Neural cell (in vitro differentiated cells): ENCODE measurements around the gene IGIP. TPM values are rescaled to one million over a fixed set of nuclear protein-coding genes. Genes with fewer than 3 reads are reported as not detected.

Experiments used
- H2AFZ ChIP-seq: fragments of 200-600, 300-800 bp; sonication (generic), shearing (Covaris generic); 2 replicates; pipeline ENCODE4 v1.6.0; 2014; ENCODE audit warnings: low read depth, mild to moderate bottlenecking, antibody characterized with exemption, low read length, moderate library complexity
- H3F3A ChIP-seq: fragments of 200-600 bp; shearing (Covaris generic); 2 replicates; pipeline ENCODE4 v1.6.1; 2016; ENCODE audit warnings: mild to moderate bottlenecking, moderate library complexity, mixed read lengths, antibody characterized with exemption, low read length; ENCODE audit not compliant: insufficient read depth, poor library complexity, severe bottlenecking
- H3K27ac ChIP-seq: fragments of 200-600, 300-800 bp; sonication (generic), shearing (Covaris generic); 2 replicates; pipeline ENCODE4 v1.5.1; 2014; ENCODE audit warnings: mild to moderate bottlenecking, low read length, moderate library complexity
- H3K27me3 ChIP-seq: fragments of 300-800, 200-600 bp; sonication (generic), shearing (Covaris generic); 2 replicates; pipeline ENCODE4 v1.6.0; 2014; ENCODE audit warnings: mild to moderate bottlenecking, low read depth, low read length, moderate library complexity; ENCODE audit not compliant: insufficient read depth
- H3K36me3 ChIP-seq: fragments of 300-800, 200-600 bp; sonication (generic), shearing (Covaris generic); 2 replicates; pipeline ENCODE4 v1.5.1; 2014; ENCODE audit warnings: mild to moderate bottlenecking, antibody characterized with exemption, low read length, moderate library complexity; ENCODE audit not compliant: insufficient read depth
- H3K4me2 ChIP-seq: fragments of 300-800, 200-600 bp; sonication (generic), shearing (Covaris generic); 2 replicates; pipeline ENCODE4 v1.6.0; 2014; ENCODE audit warnings: mild to moderate bottlenecking, low read length
- H3K4me3 ChIP-seq: fragments of 300-800, 200-600 bp; sonication (generic), shearing (Covaris generic); 2 replicates; pipeline ENCODE4 v1.5.1; 2014; ENCODE audit warnings: mild to moderate bottlenecking, low read length, moderate library complexity
- H3K79me2 ChIP-seq: fragments of 200-600 bp; shearing (Covaris generic); replicated peaks from 2 replicates; pipeline ENCODE4 v1.6.0; 2014; ENCODE audit warnings: mild to moderate bottlenecking, low read length, moderate library complexity; ENCODE audit not compliant: insufficient read depth
- H3K9ac ChIP-seq: fragments of 300-800, 200-600 bp; sonication (generic), shearing (Covaris generic); 2 replicates; pipeline ENCODE4 v1.6.1; 2016; ENCODE audit warnings: mild to moderate bottlenecking, low read length, mixed read lengths
- H3K9me2 ChIP-seq: fragments of 200-600 bp; shearing (Covaris generic); 2 replicates; pipeline ENCODE4 v1.6.1; 2016; ENCODE audit warnings: mild to moderate bottlenecking, low read length, mixed read lengths; ENCODE audit not compliant: insufficient read depth
- H3K9me3 ChIP-seq: fragments of 200-600, 300-800 bp; sonication (generic), shearing (Covaris generic); 2 replicates; pipeline ENCODE4 v1.6.1; 2016; ENCODE audit warnings: mild to moderate bottlenecking, mixed run types, low read length, moderate library complexity, mixed read lengths
- H4K20me1 ChIP-seq: fragments of 200-600 bp; shearing (Covaris generic); 2 replicates; pipeline ENCODE4 v1.6.1; 2016; ENCODE audit warnings: mild to moderate bottlenecking, mixed run types; ENCODE audit not compliant: insufficient read depth
- CTCF ChIP-seq: fragments of 450-650 bp; IDR thresholded peaks from 2 replicates; pipeline ENCODE4 v1.5.1; 2014; ENCODE audit warnings: antibody characterized with exemption, mild to moderate bottlenecking, moderate library complexity; ENCODE audit not compliant: poor library complexity, severe bottlenecking
- EP300 ChIP-seq: fragments of 450-650 bp; conservative IDR thresholded peaks from 2 replicates; pipeline ENCODE4 v1.6.1; 2014; ENCODE audit warnings: antibody characterized with exemption, mild to moderate bottlenecking, moderate library complexity; ENCODE audit not compliant: poor library complexity, severe bottlenecking
- EZH2 ChIP-seq: fragments of 200-600, 300-800 bp; shearing (Covaris generic), sonication (generic); IDR thresholded peaks from 2 replicates; pipeline ENCODE4 v1.6.1; 2014; ENCODE audit warnings: antibody characterized with exemption, low read length, borderline replicate concordance, mild to moderate bottlenecking; ENCODE audit not compliant: insufficient read depth, poor library complexity, severe bottlenecking
- MXI1 ChIP-seq: fragments of 450-650 bp; conservative IDR thresholded peaks from 2 replicates; pipeline ENCODE4 v1.6.1; 2014; ENCODE audit warnings: antibody characterized with exemption, mild to moderate bottlenecking; ENCODE audit not compliant: poor library complexity, severe bottlenecking
- POLR2AphosphoS5 ChIP-seq: IDR thresholded peaks from 2 replicates; pipeline ENCODE4 v1.6.1; 2012
- RAD21 ChIP-seq: fragments of 450-650 bp; conservative IDR thresholded peaks from 2 replicates; pipeline ENCODE4 v1.6.1; 2014; ENCODE audit warnings: antibody characterized with exemption, mild to moderate bottlenecking, moderate library complexity
- REST ChIP-seq: IDR thresholded peaks from 2 replicates; pipeline ENCODE4 v1.6.1; 2012; ENCODE audit warnings: borderline replicate concordance
- SMC3 ChIP-seq: fragments of 450-650 bp; conservative IDR thresholded peaks from 2 replicates; pipeline ENCODE4 v1.6.1; 2014; ENCODE audit warnings: antibody characterized with exemption, mild to moderate bottlenecking, moderate library complexity; ENCODE audit not compliant: poor library complexity
- TAF1 ChIP-seq: IDR thresholded peaks from 2 replicates; pipeline ENCODE4 v1.6.1; 2012; ENCODE audit warnings: low read depth
- polyA plus RNA-seq: library from polyadenylated mRNA; depleted of rRNA; stranded (reverse); fragments of >200 nt; gene quantifications from 2 replicates; pipeline ENCODE4 v1.2.3, GENCODE V29; 2014

Gene IGIP
- polyA plus RNA-seq, 1 donor from 2014 or later, result 4.4 TPM

- no peaks in the 10 kb centered on the region for H3K9me2 ChIP-seq
- no peaks in the 10 kb centered on the region for H3K9me3 ChIP-seq
- no peaks in the 10 kb centered on the region for H3K36me3 ChIP-seq
- H2AFZ ChIP-seq, result no peak overlapping the region
- H3F3A ChIP-seq, result no peaks in the 10 kb centered on the region
- no peaks in the 10 kb centered on the region for H4K20me1 ChIP-seq
- no peak overlapping the region for H3K9ac ChIP-seq
- no peaks in the 10 kb centered on the region for H3K79me2 ChIP-seq
- H3K4me2 ChIP-seq, result no peak overlapping the region
- H3K27ac ChIP-seq, result no peak overlapping the region
- TF ChIP-seq SMC3 (no peak), EZH2 (no peak), TAF1 (no peak), RAD21 (no peak), CTCF (no peak), REST (no peak), POLR2AphosphoS5 (no peak), MXI1 (no peak), EP300 (no peak)
- H3K27me3 ChIP-seq, result no peaks in the 10 kb centered on the region
- no peak overlapping the region for H3K4me3 ChIP-seq
These were observed 43.7 kb downstream of the IGIP start for GRCh38 chr5:140169410-140169809.

- Histone ChIP-seq H3K27me3 (no peaks in the 10 kb centered on the region), H3K79me2 (no peaks in the 10 kb centered on the region), H3K9me2 (no peaks in the 10 kb centered on the region), H3K9me3 (no peaks in the 10 kb centered on the region), H4K20me1 (no peaks in the 10 kb centered on the region), H3K4me2 (no peak overlapping the region), H3K9ac (no peak overlapping the region), H3K36me3 (no peaks in the 10 kb centered on the region), H3K27ac (no peak overlapping the region), H3K4me3 (no peak overlapping the region), H3F3A (no peaks in the 10 kb centered on the region), H2AFZ (no peak overlapping the region)
- TF ChIP-seq MXI1 (no peak), REST (no peak), TAF1 (no peak)
These were observed 46.7 kb downstream of the IGIP start for GRCh38 chr5:140172483-140172882.
